Measurements from ENCODE around the gene YJU2. TPM values are rescaled to one million over a fixed set of nuclear protein-coding genes. Genes with fewer than 3 reads are reported as not detected.
A peak's percentile ranks its signal among the peaks of the same experiment; 100 is the strongest.

YJU2 gene
- total and polyA plus RNA-seq, 2 of the 13 experiments (the other 11 are each of a cell fraction or from before 2014, with no cell fraction given), result 9.3 to 17.9 TPM

- TF ChIP-seq MLX (CRISPR knock-in tag; IDR thresholded peaks at IDR 0.05) (no peak), ZNF33A (CRISPR knock-in tag; IDR thresholded peaks at IDR 0.05; ENCODE audit: borderline replicate concordance) (no peak), CREB1 (IDR thresholded peaks at IDR 0.05) (peak; percentile 61), CREB1 (CRISPR knock-in tag; IDR thresholded peaks at IDR 0.05) (no peak), ZNF580 (CRISPR knock-in tag; IDR thresholded peaks at IDR 0.05; ENCODE audit: borderline replicate concordance, low read depth) (no peak), NFYC (CRISPR knock-in tag; IDR thresholded peaks at IDR 0.05) (no peak), ELF1 (CRISPR knock-in tag; IDR thresholded peaks at IDR 0.05) (no peak), NR2F2 (IDR thresholded peaks at IDR 0.05; ENCODE audit: borderline replicate concordance, low read depth) (no peak)
- TF ChIP-seq, protein P1, sequence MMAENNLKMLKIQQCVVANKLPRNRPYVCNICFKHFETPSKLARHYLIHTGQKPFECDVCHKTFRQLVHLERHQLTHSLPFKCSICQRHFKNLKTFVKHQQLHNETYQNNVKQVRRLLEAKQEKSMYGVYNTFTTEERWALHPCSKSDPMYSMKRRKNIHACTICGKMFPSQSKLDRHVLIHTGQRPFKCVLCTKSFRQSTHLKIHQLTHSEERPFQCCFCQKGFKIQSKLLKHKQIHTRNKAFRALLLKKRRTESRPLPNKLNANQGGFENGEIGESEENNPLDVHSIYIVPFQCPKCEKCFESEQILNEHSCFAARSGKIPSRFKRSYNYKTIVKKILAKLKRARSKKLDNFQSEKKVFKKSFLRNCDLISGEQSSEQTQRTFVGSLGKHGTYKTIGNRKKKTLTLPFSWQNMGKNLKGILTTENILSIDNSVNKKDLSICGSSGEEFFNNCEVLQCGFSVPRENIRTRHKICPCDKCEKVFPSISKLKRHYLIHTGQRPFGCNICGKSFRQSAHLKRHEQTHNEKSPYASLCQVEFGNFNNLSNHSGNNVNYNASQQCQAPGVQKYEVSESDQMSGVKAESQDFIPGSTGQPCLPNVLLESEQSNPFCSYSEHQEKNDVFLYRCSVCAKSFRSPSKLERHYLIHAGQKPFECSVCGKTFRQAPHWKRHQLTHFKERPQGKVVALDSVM (CRISPR knock-in tag; IDR thresholded peaks at IDR 0.05), result 0 out of 2 replicates have a peak, but pooled peaks have one; percentile 64
These were observed 31.1 kb upstream of the YJU2 start (continued) for GRCh38 chr19:4215807-4216206.

DNA sequence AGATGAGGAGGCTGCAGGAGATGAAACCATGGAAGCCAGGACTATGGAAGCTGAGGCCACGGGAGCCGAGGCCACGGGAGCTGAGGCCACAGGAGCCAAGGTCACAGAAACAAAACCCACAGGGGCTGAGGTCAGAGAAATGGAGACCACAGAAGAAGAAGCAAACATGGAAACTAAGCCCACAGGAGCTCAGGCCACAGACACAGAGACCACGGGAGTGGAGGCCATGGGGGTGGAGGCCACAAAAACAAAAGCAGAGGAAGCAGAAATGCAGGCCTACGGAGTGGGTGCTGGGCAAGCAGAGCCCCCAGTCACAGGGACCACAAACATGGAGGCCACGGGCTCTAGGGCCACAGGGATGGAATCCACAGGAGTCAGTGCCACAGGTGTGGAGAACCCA, 30.0 kb upstream of the YJU2 start:
- 31% methylated on average over 6 of the region's 6 CpGs for WGBS (ENCODE audit: low lambda C conversion rate)
- FAIRE-seq, result no peak
- no peak overlapping the region for H3K9ac ChIP-seq (ENCODE audit: insufficient read depth, low read depth, low read length)
- no peaks in the 10 kb centered on the region for H3K79me2 ChIP-seq (ENCODE audit: insufficient read depth, low read length)
- no peaks in the 10 kb centered on the region for H3K36me3 ChIP-seq (replicated peaks in 1 of 2; ENCODE audit: control insufficient read depth in 1 of 2, insufficient read depth in 2 of 2, low read length in 2 of 2)
- intact Hi-C loops (cut with micrococcal nuclease; ENCODE audit: unreplicated experiment) (no loop called here), in situ Hi-C loops (cut with HindIII; ENCODE audit: extremely low pct_ligation_motif_present, low pct_unique_long_range_greater_than_20kb) (loop anchor here (25.0 kb wide), 1 partner anchor 355 kb away; the partner anchor contains the start of gene ZFR2)
- no peak for DNase-seq (ENCODE audit: low spot score)
- ChIA-PET CTCF (ENCODE audit: low intra/inter-chr PET ratio, low total read pairs) (no interaction called here), POLR2A (no interaction called here)
- TF ChIP-seq ATF4 (CRISPR knock-in tag; IDR thresholded peaks at IDR 0.05), result no peak
- TF ChIP-seq JARID2 (CRISPR knock-in tag; IDR thresholded peaks at IDR 0.05; ENCODE audit: insufficient replicate concordance), result no peak
- TF ChIP-seq ZNF572 (CRISPR knock-in tag; IDR thresholded peaks at IDR 0.05), result no peak
- TF ChIP-seq ZNF329 (CRISPR knock-in tag; IDR thresholded peaks at IDR 0.05; ENCODE audit: low read depth), result no peak
- no peak for TF ChIP-seq ZBTB7B (CRISPR knock-in tag; IDR thresholded peaks at IDR 0.05)
- TF ChIP-seq MTA1 (CRISPR knock-in tag; IDR thresholded peaks at IDR 0.05; ENCODE audit: borderline replicate concordance), result no peak
- TF ChIP-seq RBM22 (optimal IDR thresholded peaks at IDR 0.05; ENCODE audit: low read length), result no peak
- TF ChIP-seq KLF13 (CRISPR knock-in tag; IDR thresholded peaks at IDR 0.05), result no peak
- TF ChIP-seq ZMAT3 (CRISPR knock-in tag; conservative IDR thresholded peaks at IDR 0.05), result no peak
- no peak for TF ChIP-seq POGZ (CRISPR knock-in tag; IDR thresholded peaks at IDR 0.05)
- H3K4me2 ChIP-seq (ENCODE audit: low read depth, low read length), result no peak overlapping the region
- no peak overlapping the region for H2AFZ ChIP-seq (ENCODE audit: low read length)
- H3K9me3 ChIP-seq (ENCODE audit: low read length), result no peaks in the 10 kb centered on the region
- no peak for ATAC-seq
- H3K27ac ChIP-seq (ENCODE audit: extremely low read length, insufficient read depth, low read length), result no peak overlapping the region
- no peak overlapping the region for H3K4me3 ChIP-seq (replicated peaks in 1 of 3; ENCODE audit: insufficient read depth in 1 of 3, low read depth in 2 of 3, low read length in 3 of 3)
- BruUV-seq (replicated peaks), result no TSS peak
- H3K27me3 ChIP-seq (ENCODE audit: control insufficient read depth in 1 of 2, insufficient read depth in 2 of 2, low read length in 2 of 2), result peaks cover 0 to 19% of the 10 kb centered on the region in 2 experiments; a peak in 4 of 5 replicates
- H3K4me1 ChIP-seq (ENCODE audit: insufficient read depth, low read length), result peaks cover 34% of the 10 kb centered on the region
- no peaks in the 10 kb centered on the region for H4K20me1 ChIP-seq (ENCODE audit: insufficient read depth, low read length)
